Common myeloid progenitor, CD34-positive (primary cell): ENCODE results near the gene TNS1.

ENCODE experiments used
- CTCF ChIA-PET: fragments of 350-600 bp; sonication (Branson Sonifier 250); formaldehyde crosslinking; loops from one replicate; lab custom pipeline; 2021; ENCODE audit warnings: antibody characterized with exemption; lab: Charles Lee
- POLR2A ChIA-PET: fragments of 350-600 bp; sonication (Branson Sonifier 250); formaldehyde crosslinking; loops from one replicate; lab custom pipeline; 2021; ENCODE audit warnings: antibody characterized with exemption; lab: Charles Lee
- DNase-seq, 3 donors: peaks; one replicate each; pipeline versions ENCODE4 v3.0.0 to v3.0.0-alpha.2; 2013
- H3K27ac ChIP-seq, 2 experiments: 1 replicate in 1 of 2; 2 replicates in 1 of 2; pipeline ENCODE4 v1.7.0; 2013; ENCODE audit warnings: inconsistent platforms in 2 of 2, low read length in 2 of 2, mild to moderate bottlenecking in 2 of 2, low read depth in 1 of 2, moderate library complexity in 1 of 2; ENCODE audit not compliant: severe bottlenecking in 2 of 2, insufficient read depth in 1 of 2, poor library complexity in 1 of 2
- H3K27me3 ChIP-seq, 5 experiments: replicated peaks in 2 of 5; 1 replicate in 3 of 5; 2 replicates in 2 of 5; pipeline versions ENCODE4 v1.6.1 to v1.7.0; 2013; ENCODE audit warnings: low read length in 4 of 5, mild to moderate bottlenecking in 2 of 5, moderate library complexity in 2 of 5, inconsistent platforms in 1 of 5; ENCODE audit not compliant: insufficient read depth in 5 of 5, control insufficient read depth in 4 of 5
- H3K36me3 ChIP-seq, 4 experiments: 1 replicate in 2 of 4; 2 replicates in 2 of 4; pipeline versions ENCODE4 v1.6.1 to v1.7.0; 2013; ENCODE audit warnings: low read length in 3 of 4, control low read depth in 1 of 4, mild to moderate bottlenecking in 1 of 4; ENCODE audit not compliant: control insufficient read depth in 4 of 4, insufficient read depth in 4 of 4
- H3K4me1 ChIP-seq, 4 experiments: 1 replicate in 3 of 4; 2 replicates in 1 of 4; pipeline versions ENCODE4 v1.6.1 to v1.7.1; 2013; ENCODE audit warnings: low read length in 3 of 4, mild to moderate bottlenecking in 3 of 4, control low read depth in 1 of 4, inconsistent platforms in 1 of 4, moderate library complexity in 1 of 4; ENCODE audit not compliant: control insufficient read depth in 4 of 4, insufficient read depth in 4 of 4; ENCODE audit errors: control extremely low read depth in 1 of 4
- H3K4me3 ChIP-seq, 7 experiments: 1 replicate in 4 of 7; 2 replicates in 3 of 7; pipeline versions ENCODE4 v1.5.1 to v1.7.0; 2013; ENCODE audit warnings: mild to moderate bottlenecking in 7 of 7, low read length in 6 of 7, moderate library complexity in 6 of 7, inconsistent platforms in 2 of 7, low read depth in 2 of 7, control low read depth in 1 of 7; ENCODE audit not compliant: insufficient read depth in 4 of 7, control insufficient read depth in 1 of 7; ENCODE audit errors: extremely low read depth in 1 of 7
- H3K9me3 ChIP-seq, 5 experiments: 1 replicate in 4 of 5; 2 replicates in 1 of 5; pipeline versions ENCODE4 v1.6.1 to v1.7.1; 2013; ENCODE audit warnings: low read length in 4 of 5, mild to moderate bottlenecking in 2 of 5, inconsistent platforms in 1 of 5, low read depth in 1 of 5, moderate library complexity in 1 of 5; ENCODE audit not compliant: control insufficient read depth in 4 of 5, insufficient read depth in 2 of 5; ENCODE audit errors: control extremely low read depth in 1 of 5
- WGBS: methylation state at CpG from one replicate; pipeline ENCODE4 v1.1.5; 2013; ENCODE audit not compliant: insufficient coverage; 5-methylcytosine and 5-hydroxymethylcytosine counted together

TNS1 gene

GRCh38 chr2:217929272-217929671 is 73.5 kb downstream of the TNS1 start:
- Histone ChIP-seq H3K36me3 (no peaks in the 10 kb centered on the region), H3K27me3 (peaks cover 0 to 4% (median 0%) of the 10 kb centered on the region in 5 experiments), H3K27ac (no peak overlapping the region), H3K9me3 (no peaks in the 10 kb centered on the region), H3K4me1 (peaks cover 0 to 54% (median 40%) of the 10 kb centered on the region in 4 experiments), H3K4me3 (no peak overlapping the region)
- CTCF ChIA-PET: interaction anchor here (1.3 to 5.3 kb wide), 4 partner anchors 16 to 58 kb away, joined by 3 to 32 read pairs (median 7); no protein-coding TSS in a partner anchor
- POLR2A ChIA-PET: interaction anchor here (1.0 kb wide), 1 partner anchor 27 kb away, joined by 3 read pairs; no protein-coding TSS in a partner anchor
- 92% methylated on average over 4 of the region's 8 CpGs for WGBS
- no peak for DNase-seq

GRCh38 chr2:217928324-217929181 is 74.2 kb downstream of the TNS1 start:
- 75% methylated on average over 5 of the region's 7 CpGs for WGBS
- no peaks in the 10 kb centered on the region for H3K9me3 ChIP-seq

GRCh38 chr2:217927601-217928323 is 75.0 kb downstream of the TNS1 start:
- H3K36me3 ChIP-seq: no peaks in the 10 kb centered on the region
- CTCF ChIA-PET: interaction anchor here (0.9 to 1.4 kb wide), 2 partner anchors 66 to 67 kb away, joined by 3 to 4 read pairs; no protein-coding TSS in a partner anchor
- no peak overlapping the region for H3K27ac ChIP-seq
- POLR2A ChIA-PET: no interaction called here
- H3K27me3 ChIP-seq: no peaks in the 10 kb centered on the region
- 78% methylated on average over 2 of the region's 2 CpGs for WGBS
- no peak for DNase-seq
- H3K4me3 ChIP-seq: no peak overlapping the region
- H3K4me1 ChIP-seq: peaks cover 0 to 42% (median 32%) of the 10 kb centered on the region in 4 experiments
- H3K9me3 ChIP-seq: no peaks in the 10 kb centered on the region

More at GRCh38 chr2:217928324-217929181, 74.2 kb downstream of the TNS1 start:
- peaks cover 0 to 47% (median 35%) of the 10 kb centered on the region in 4 experiments for H3K4me1 ChIP-seq
- ChIA-PET POLR2A (interaction anchor here (1.0 kb wide), 1 partner anchor 26 kb away, joined by 3 read pairs; no protein-coding TSS in a partner anchor), CTCF (interaction anchor here (0.9 to 1.3 kb wide), 2 partner anchors 58 to 65 kb away, joined by 3 to 4 read pairs; no protein-coding TSS in a partner anchor)
- no peak overlapping the region for H3K27ac ChIP-seq
- peak in 2 of 3 donors; percentile 44 to 56 for DNase-seq
- no peak overlapping the region for H3K4me3 ChIP-seq
- no peaks in the 10 kb centered on the region for H3K36me3 ChIP-seq
- peaks cover 0 to 3% (median 0%) of the 10 kb centered on the region in 5 experiments for H3K27me3 ChIP-seq

GRCh38 chr2:217926801-217927200 is 76.0 kb downstream of the TNS1 start:
- ChIA-PET POLR2A (no interaction called here), CTCF (interaction anchor here (1.4 kb wide), 1 partner anchor 68 kb away, joined by 3 read pairs; no protein-coding TSS in a partner anchor)
- no peak overlapping the region for H3K4me3 ChIP-seq
- no peaks in the 10 kb centered on the region for H3K36me3 ChIP-seq
- no peaks in the 10 kb centered on the region for H3K27me3 ChIP-seq
- H3K27ac ChIP-seq: no peak overlapping the region
- whole genome bisulfite sequencing: 90% methylated on average over 1 of the region's 2 CpGs
- no peaks in the 10 kb centered on the region for H3K9me3 ChIP-seq
- DNase-seq: no peak
- H3K4me1 ChIP-seq: peaks cover 0 to 40% (median 32%) of the 10 kb centered on the region in 4 experiments

GRCh38 chr2:217924346-217924901 is 78.4 kb downstream of the TNS1 start:
- DNase-seq: no peak
- CTCF ChIA-PET: interaction anchor here (0.8 to 1.2 kb wide), 4 partner anchors 9 to 607 kb away, joined by 3 read pairs; no protein-coding TSS in a partner anchor
- Histone ChIP-seq H3K36me3 (peaks cover 0 to 2% (median under 1%) of the 10 kb centered on the region in 4 experiments), H3K9me3 (no peaks in the 10 kb centered on the region), H3K27ac (no peak overlapping the region), H3K4me1 (peaks cover 0 to 26% (median 17%) of the 10 kb centered on the region in 4 experiments), H3K4me3 (no peak overlapping the region), H3K27me3 (no peaks in the 10 kb centered on the region)
- 84% methylated on average over 4 of the region's 5 CpGs for WGBS
- POLR2A ChIA-PET: no interaction called here

GRCh38 chr2:217923007-217923686 is 79.6 kb downstream of the TNS1 start:
- no peaks in the 10 kb centered on the region for H3K9me3 ChIP-seq
- H3K4me3 ChIP-seq: no peak overlapping the region
- DNase-seq: no peak
- ChIA-PET CTCF (no interaction called here), POLR2A (no interaction called here)
- H3K4me1 ChIP-seq: peaks cover 0 to 14% (median 7%) of the 10 kb centered on the region in 4 experiments
- no peak overlapping the region for H3K27ac ChIP-seq
- WGBS: 99% methylated on average over 8 of the region's 8 CpGs
- peaks cover 0 to 5% (median 1%) of the 10 kb centered on the region in 4 experiments for H3K36me3 ChIP-seq
- H3K27me3 ChIP-seq: no peaks in the 10 kb centered on the region
